NAMALWA (cell line): ENCODE measurements around the gene CACNA1I.

Source experiments
- DNase-seq: peaks from one replicate; pipeline ENCODE4 v3.0.0-alpha.2; 2015; ENCODE audit warnings: low spot score

The CACNA1I gene

DNA sequence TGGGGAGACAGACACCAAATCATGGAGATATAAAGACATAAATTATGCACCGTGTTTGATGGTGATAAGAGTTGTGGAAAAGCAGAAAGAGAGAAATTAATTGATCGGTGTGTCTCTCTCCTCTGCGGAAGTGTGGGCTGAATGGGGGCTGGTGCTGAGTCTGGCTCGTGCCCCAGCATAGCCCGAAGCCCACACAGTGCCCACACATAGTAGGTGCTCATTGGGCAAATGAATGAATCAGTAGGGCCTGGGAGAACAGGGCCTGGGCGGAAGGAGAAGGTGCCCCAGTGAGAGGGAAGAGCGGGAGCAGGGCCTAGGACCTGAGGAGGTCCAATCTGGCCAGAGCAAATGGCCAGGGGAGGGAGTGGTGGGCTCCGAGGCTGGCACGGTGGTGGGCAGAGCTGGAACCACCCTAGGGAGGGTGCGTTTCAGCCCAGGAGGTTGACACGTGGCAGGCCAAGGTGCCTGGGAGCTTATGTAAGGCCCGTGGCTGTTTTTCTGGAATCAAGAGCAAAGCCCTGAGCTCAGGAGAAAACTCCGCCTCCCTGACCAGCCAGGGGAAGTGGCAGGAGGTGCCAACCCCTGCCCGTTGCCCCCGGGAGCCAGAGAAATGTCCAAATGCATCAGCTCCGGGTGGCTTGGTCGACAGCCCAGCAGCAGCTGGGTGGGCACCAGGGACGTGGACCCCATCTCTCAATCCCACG lies 2.1 kb upstream of the CACNA1I start:
- no peak for DNase-seq

DNA sequence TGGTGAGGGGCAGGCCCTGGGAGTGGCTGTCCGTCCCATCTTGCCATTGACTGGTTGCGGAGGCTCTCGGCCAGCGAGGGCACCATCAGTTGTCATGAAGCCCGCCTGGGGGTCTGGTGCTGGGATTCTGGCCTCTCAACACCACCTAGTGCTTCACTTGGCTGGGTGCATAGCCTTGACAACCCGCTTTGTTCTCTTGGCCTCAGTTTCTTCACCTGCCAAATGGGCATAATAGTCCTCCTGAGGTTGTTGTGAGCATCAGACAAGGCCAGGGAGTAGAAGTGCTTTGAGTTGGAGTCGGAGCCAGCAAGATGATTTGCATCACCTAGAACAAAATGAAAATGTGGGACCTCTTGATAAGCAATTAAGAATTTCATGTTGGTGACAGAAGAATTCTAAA lies 1.5 kb upstream of the CACNA1I start:
- no peak for DNase-seq

DNA sequence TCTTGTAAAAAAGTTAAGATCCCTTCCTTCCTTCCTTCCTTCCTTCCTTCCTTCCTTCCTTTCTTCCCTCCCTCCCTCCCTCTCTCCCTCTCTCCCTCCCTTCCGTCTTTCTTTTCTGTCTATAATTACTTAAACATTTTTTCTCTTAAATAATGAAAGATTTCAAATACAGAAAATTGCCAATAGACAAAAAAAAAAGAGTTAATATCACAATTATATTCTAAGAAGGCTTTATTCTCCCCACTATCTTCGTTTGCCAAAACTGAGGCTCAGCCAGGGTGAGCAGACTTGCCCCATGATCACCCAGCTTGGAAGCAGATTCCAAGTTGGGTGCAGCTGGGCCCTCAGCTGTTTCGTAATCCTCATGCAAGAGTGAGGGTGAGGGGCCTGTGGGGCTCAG lies 327 bp upstream of the CACNA1I start:
- DNase-seq = no peak

DNA sequence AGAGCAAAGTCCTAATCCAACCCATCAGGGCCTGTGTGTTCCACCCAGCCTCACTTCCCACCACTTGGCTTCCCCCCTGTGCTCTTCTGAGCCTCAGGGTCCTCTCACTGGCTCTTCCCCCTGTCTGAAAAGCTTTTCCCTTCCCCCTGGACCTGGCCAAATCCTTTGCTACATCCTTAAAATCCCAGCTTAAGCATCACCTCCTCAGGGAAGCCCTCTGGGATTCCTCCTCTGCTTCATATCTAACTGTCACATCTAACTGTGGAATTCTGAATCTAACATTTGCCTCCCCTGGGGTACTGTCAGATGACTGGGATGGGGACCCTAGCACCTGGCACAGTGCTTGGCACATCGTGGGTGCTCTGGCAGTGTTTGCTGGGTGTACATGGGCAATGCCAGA lies 985 bp downstream of the CACNA1I start:
- no peak for DNase-seq

DNA sequence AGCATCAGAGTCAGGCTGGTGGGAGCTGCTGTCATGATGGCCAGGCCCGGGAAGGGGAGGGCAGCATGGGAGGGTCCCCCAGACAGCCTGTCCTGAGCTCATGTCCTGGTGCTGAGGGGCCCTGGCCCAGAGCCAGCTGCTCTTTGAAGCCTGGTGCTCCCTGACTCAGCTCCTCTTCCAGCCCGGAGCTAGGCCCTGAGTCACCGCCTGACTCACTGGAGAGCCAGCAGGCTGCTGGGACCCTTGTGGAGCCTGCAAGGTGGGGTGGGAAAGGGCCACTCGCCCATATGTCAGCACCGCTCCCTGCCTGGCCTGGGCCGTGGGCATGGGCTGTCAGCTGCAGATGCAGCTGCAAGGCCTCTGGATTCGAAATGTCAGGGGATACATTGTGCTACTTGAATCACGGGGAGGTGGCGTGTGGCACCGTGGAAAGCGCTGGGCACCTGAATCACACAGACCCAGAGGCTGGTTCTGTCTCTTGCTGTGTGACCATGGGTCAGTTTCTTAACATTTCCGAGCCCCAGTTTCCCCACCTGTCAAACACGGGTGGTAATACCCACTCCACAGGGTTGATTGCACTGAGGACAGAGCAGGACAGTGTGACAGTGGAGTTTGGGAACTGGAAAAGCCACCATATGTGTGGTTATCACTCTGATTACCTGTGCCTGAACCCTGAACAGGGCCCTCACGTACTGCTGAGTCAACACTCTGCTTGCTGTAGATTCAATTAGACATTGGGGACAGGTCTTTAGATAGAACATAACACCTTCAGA lies 4.4 kb downstream of the CACNA1I start:
- DNase-seq = no peak

DNA sequence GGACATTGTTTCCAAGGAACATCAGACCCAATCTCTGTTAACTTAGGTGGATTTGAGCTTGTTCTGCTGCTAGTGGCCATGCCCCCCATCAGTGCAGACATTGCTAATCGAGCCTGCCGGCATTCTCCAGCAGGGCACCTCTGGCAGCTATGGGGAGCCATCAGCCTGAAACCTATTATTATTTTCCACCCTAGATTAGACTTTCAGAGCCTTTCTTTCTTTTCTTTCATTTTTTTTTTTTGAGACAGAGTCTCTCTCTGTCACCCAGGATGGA lies 4.9 kb downstream of the CACNA1I start:
- DNase-seq = no peak

DNA sequence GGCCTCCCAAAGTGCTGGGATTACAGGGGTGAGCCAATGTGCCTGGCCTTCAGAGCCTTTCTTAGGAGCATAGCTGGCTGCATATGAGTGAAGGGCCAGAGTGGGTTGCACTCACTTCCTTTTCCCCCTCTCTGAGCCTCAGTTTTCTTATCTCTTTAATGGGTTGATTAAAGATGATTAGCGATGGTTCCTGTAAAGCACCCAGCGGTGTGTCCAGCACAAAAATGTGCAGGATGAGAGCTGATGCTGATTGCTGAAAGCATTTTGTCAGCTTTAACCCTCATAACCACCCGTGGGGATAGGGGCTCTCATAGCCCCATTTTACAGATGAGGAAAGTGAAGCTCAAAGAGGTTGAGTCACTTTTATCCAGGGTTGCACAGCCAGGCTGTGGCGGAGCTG lies 5.5 kb downstream of the CACNA1I start:
- DNase-seq = no peak

DNA sequence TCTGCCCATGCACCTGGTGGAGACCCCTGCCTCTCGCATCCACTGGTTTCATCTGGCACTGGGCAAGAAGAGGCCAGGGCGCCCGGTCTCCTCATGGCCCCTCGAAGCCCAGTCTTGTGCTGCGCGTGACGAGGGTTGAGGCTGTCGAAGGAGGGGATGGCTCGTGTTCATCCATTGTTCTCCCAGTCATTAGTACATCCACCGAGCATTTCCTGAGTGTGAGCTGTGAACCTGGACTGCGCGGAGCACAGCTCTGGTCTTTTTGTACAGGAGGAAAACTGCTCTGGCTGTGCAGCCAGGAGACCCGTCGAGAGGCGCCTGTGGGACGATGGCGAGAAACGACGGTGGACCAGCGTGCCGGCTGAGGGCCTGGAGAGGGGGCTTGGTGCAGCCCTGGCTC lies 6.8 kb downstream of the CACNA1I start:
- no peak for DNase-seq

DNA sequence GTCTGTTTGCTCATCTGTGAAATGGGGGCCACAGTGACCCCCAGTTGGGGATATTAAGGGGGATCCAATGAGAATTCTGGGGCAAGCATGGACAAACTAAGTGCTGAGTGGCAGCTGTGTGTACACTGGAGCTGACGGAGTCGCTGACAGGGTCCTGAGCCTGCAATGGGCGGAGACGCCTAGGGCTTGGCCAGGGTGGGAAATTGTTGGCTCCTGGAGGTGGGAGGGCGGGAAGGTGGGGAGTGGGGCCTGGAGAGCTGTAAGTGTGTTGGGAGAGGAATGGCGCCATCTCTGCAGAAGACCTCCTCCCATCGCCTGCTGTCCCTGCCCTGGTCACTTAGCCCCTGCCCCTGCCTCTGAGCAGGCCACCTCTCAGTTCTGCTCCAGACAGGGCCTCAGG lies 7.3 kb downstream of the CACNA1I start:
- no peak for DNase-seq

DNA sequence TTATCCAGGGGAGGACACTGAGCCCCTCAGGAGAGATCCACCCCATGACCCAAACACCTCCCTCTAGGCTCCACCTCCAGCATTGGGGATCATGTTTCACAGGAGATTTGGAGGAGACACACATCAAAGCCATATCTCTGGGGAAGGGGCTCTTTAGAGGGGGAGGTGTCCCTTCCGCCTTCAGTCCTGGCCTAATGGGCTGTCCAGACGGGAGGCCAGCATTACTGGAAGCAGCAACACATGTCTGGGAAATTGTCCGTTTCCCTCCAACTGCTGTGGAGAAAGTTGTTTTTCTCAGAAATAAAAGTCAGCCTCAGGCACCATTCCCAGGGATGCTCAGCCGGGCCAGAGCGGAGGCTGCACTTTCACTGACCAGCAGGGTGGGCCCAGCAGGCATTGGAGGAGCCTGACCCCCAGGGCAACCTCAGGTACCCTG lies 9.5 kb downstream of the CACNA1I start:
- DNase-seq = no peak

DNA sequence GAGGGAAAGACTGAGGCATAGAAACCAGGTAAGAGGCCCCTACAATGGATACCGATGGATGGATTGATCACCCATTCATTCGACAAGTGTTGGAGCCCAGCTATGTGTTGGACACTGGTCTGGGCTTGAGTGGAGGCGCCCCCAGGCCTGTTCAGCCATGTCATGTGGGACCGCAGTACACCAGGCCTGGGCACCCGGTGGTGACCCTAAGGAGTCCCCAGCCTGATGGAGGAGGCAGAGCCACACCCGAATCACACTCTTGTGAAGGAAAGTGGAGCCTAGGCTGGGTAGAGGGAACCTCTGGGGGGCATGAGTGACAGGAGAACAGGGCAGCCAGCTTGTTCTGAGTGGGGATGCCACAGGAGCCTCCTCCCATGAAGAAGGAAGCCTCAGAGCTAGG lies 10.2 kb downstream of the CACNA1I start:
- no peak for DNase-seq

DNA sequence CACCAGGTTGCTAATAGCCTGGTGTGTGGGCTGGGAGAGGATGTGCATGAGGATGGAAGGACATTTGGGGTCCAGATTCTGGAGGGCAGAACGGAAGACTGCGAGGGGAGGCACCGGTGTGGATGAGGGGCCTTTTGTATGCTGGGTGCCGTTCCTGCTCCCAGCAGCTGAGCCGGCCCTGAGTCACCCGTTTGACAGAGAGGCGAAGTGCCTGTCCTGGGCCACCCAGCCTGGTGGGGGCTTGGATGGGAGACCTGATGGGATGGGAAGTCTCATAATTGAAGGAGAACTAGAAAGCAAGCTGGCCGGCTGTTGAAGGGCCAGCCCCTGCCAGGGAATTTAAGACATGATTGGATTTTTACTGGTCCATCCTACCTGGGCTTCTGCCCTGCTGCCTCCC lies 10.8 kb downstream of the CACNA1I start:
- no peak for DNase-seq

DNA sequence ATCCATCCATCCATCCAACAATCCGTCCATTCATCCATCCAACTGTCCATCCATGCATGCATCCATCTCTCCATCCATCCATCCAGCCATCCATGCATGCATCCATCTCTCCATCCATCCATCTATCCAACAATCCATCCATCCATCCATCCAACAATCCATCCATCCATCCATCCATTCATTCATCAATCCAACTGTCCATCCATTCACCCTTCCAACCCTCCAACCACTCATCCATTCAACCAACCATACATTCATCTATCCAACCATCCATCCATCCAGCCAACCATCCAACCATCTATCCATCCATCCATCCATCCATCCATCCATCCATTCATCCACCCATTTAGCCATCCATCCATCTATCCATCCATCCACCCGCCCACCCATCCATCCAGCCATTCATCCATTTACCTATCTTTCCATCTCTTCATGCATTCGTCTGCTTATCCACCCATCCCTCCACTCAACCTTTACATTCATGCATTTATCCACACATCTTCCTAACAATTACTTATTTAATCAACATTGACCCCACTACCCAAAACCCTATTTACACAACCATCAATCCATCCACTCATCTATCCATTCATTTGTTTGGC lies 12.6 kb downstream of the CACNA1I start:
- DNase-seq = no peak

DNA sequence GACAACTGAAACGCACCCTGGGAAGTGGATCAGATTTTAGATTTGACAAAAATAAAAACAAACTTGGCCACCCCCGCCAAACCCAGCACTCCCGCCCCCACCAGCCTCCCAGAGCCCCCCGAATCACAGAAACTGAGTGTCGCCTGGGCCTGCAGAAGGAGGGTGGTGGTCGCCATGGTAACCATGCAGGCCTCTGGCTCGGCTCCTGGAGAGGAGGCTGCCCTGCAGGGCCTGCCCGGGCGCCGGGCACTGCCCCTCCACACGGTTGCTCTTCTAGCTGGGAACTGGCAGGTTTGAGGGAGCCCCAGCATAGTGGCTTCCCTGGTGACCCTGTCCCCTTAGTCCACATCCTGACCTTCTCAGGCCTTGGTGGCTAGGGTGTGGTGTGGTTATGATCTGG lies 19.3 kb downstream of the CACNA1I start:
- DNase-seq = no peak

DNA sequence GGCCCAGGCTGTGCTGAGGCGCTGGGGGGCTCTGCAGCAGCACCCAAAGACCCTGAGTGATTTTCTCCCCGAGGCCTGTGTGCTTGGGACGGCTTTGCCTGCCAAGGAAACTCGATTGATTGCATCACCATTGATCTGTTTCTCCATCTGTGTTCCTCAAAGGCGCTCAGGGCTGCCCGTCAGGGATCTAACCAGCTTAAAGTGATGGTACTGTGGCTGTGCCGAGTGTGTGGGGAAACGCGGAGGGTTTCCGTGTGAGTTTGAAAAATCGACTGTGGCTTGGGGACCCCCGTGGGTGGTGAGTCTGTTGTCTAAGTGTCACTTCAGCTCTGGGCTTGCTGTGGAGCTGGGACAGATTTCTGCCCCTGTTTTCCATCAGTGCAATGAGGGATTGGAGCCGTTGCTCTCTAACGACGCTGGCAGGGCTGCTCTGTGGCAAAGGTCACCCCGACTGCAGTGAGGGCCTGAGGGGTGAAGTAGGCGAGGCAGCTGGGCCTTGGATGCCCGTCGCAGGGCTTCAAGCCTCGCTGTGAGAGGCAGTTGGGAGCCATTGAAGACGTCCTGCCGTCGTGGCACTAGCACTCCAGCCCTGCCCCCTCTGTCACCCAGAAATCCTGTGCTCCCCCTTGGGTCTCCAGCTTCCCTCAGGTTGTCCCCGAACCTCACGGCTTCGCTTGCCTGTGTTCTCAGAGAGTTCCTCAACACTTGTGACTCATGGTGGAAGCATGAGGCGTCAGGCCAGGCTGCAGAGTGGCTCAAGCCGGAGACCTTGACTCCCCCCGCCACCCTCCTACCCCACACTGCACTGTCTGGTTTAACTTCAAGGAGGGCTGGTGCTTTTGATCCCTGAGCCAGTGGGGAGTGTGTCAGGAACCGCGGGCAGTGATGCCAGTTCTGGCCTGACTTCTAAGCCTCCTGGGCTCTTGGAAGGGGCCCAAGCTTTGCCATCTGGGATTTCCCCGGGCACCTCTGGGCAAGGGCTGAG lies 21.8 kb downstream of the CACNA1I start:
- no peak for DNase-seq

DNA sequence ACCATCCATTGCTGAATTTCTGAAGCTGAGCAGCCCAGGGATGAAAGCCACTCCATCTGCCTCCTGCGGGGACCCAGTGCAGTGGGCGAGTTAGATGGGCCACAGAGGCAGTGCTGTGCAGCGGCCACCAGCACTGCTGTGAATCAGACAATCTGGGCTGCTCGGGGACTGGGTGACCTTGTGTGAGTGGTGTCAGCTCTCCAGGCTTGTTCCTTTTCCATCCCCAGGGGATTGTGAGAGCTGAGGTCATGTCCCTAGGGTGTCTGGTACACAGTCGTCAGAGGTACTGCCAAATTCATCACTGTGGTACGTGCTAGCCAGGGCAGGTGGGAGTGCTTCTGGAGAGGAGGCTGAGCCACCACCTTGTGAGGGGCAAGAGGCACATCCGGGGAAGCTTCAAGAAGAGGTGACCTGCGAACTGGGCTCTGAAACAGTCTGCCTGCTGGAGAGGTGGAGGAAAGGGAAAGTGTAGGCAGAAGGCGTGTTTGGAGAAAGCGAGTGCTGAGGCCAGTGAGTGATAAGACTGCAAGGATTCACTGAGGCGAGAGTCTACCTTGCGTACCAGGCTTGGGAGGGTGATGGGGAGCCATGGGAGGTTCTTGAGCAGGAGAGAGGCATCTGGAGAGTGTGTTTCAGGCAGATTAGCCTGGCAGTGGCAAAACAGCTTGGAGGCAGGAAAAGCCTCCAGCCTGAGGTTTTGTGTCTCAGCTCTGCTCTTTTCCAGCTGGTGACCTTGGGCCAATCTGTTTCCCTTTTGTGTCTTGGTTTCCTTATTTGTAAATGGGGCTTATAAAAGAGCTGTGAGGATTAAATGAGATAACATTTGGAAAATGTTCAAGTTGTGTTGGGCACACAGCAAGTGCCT lies 22.7 kb downstream of the CACNA1I start:
- DNase-seq = no peak

DNA sequence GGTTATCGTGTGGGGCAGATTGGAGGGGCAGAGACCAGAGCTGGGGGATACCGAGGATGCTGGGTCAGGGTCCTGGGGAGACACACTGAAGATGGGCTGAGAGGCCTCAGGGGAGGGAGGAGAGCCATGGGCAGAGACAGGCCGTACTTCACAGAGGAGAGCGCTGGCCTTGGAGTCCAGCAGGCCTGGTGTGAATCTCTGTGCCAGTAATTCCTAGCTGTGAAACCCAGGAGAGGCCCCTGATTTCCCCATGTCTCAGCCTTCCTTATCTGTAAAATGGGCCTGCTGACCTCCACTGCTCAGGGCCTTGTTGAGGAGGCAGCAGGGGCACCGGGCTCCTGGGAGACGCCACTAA lies 23.4 kb downstream of the CACNA1I start:
- DNase-seq = no peak

DNA sequence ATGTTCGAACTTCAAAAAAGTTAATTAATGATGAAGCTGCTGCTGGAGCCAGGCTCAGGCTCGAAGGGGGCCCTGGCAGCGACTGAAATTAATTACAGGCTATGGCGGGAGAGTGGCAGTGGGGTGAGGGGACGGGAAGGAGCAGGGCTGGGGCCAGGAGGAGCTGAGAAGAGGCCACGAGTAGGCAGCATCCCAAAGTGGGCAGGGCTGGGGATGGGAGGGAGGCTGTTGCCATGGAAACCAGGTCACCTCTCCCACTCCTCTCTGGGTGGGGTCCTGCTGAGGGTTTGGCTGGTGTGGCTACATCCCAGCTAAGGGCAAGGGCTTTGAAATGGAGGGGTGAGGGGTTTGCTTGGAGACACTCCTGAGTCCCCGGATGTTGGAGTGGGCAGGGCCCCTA lies 23.9 kb downstream of the CACNA1I start:
- DNase-seq = no peak

DNA sequence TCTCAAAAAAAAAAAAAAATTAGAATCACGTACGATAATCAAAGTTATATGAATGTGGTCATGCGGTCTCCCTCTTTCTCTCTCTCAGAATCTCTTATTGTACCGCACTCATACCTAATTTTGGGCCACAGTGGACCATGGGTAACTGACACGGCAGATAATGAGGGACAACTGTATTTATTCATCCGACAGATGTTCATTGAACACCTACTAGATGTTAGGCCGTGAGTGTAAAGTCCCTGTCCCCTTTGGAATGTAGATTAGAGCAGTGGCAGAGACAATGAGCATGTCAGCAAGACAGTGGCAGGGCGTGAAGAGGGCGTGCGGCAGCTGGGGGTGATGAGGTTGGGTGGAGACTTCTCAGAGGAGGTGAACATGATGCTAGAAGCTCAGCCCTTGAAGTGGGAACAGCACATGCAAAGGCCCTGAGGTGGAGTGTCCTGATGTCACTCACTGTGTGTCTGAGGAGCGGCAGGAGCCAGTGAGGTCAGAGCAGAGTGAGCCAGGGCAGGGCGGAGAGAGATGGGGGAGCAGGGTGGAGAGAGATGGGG lies 25.1 kb downstream of the CACNA1I start:
- no peak for DNase-seq

DNA sequence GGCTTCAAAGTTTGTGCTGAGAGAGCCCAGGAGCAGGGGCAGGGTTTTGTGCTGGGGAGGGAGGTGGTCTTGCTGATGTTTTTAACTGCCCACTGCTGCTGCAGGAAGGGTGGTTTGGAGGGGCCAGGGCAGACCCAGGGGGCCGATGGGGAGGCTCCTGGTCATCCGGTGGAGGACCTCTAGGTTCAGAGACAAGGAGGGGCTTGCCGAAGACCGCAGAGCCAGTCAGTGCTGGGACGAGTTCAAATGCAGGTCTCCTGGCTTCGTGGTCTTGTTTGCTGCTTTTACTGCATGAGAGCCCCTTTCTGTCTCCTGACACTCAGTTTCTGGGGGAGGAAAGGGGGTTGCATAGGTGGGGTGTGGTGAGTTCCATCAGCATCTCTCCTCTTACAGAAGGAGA lies 26.0 kb downstream of the CACNA1I start:
- no peak for DNase-seq

DNA sequence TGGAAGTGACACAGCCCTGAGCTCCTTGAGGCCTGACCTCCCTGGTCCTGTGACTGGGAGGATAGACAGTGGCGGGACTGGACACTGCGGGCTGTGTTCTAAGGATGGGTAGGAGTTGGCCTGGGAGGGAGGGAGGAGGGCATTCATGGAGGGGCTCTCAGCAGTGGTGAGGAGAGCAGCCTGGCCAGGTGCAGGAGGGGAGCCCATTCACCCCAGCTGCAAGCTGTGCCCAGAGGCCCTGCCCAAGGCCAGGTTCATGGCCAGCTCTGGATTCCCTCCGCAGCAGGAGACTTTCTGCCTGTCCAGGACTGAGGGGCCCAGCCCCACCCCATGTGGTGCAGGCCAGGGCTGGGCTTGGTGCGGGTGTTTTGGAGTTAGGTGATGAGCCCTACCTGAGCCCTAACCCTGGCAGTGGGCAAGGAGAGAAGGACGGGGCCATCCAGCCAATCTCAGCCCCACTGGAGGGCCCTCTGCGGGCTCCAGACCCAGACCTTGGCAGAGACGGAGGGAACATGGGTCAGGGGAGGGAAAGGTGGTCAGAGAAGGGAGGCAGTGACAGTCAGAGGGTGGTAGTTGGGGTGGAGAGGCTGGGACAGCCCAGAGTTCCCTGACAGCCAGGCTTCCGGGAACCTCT lies 26.8 kb downstream of the CACNA1I start:
- no peak for DNase-seq
